Transverse colon (tissue), 4 donors: Measurements from ENCODE around the gene PADI4. TPM values are rescaled to one million over a fixed set of nuclear protein-coding genes. Genes with fewer than 3 reads are reported as not detected.

Source experiments
- DNase-seq: peaks from one replicate; pipeline ENCODE4 v3.0.0-alpha.2; 2019
- H3K27ac ChIP-seq, 4 donors: fragments of 200-600 bp; sonication (generic); 2 replicates each; pipeline ENCODE4 v1.5.1; 2016 to 2018; ENCODE audit warnings: inconsistent platforms in 4 of 4
- H3K27me3 ChIP-seq: fragments of 200-600 bp; sonication (generic); 2 replicates; pipeline ENCODE4 v1.5.1; 2017; ENCODE audit warnings: inconsistent platforms
- H3K36me3 ChIP-seq, 4 donors: fragments of 200-600 bp; sonication (generic); 2 replicates each; pipeline ENCODE4 v1.5.1; 2017 to 2019; ENCODE audit warnings: inconsistent platforms in 4 of 4
- H3K4me1 ChIP-seq, 4 donors: fragments of 200-600 bp; sonication (generic); 2 replicates each; pipeline ENCODE4 v1.5.1; 2017 to 2020; ENCODE audit warnings: inconsistent platforms in 4 of 4
- H3K4me3 ChIP-seq, 4 donors: fragments of 200-600 bp; sonication (generic); 1 replicate in 1 of 4; 2 replicates in 3 of 4; pipeline versions ENCODE4 v1.5.1 to v1.6.1; 2017 to 2019; ENCODE audit warnings: inconsistent platforms in 4 of 4
- H3K9me3 ChIP-seq, 2 donors: fragments of 200-600 bp; sonication (generic); 2 replicates each; pipeline ENCODE4 v1.5.1; 2017 to 2019; ENCODE audit warnings: inconsistent platforms in 2 of 2
- EP300 ChIP-seq: sonication (generic); formaldehyde crosslinking; IDR thresholded peaks from one replicate; pipeline ENCODE4 v1.6.1; 2017; ENCODE audit warnings: antibody characterized with exemption, low read depth
- POLR2A ChIP-seq: fragments of 450-650 bp; IDR thresholded peaks from one replicate; pipeline ENCODE4 v1.6.1; 2016; ENCODE audit warnings: antibody characterized with exemption, mild to moderate bottlenecking, moderate library complexity
- POLR2AphosphoS5 ChIP-seq, 3 donors: sonication (generic); formaldehyde crosslinking; IDR thresholded peaks; one replicate each; pipeline ENCODE4 v1.6.1; 2016; ENCODE audit warnings: antibody characterized with exemption in 3 of 3
- WGBS, 2 donors: methylation state at CpG; one replicate each; pipeline ENCODE4 v1.1.5; 2018; ENCODE audit warnings: low coverage in 1 of 2; 5-methylcytosine and 5-hydroxymethylcytosine counted together
- in situ Hi-C, 4 donors: fragments of 200-750 bp; cut with MboI; loops; one replicate each; pipeline versions ENCODE4 v1.15.0 to v1.15.1; 2017; ENCODE audit warnings: low sequenced_read_pairs in 3 of 4, low pct_ligation_motif_present in 1 of 4, low pct_unique_long_range_greater_than_20kb in 1 of 4
- intact Hi-C: fragments of 100-400 bp; cut with DNase I; formaldehyde crosslinking; loops from one replicate; pipeline ENCODE4 v1.15.1; 2023; ENCODE audit warnings: low total_unique reads
- total RNA-seq, 4 donors: library from RNA; depleted of rRNA; stranded (reverse); fragments of >200 nt; gene quantifications; one replicate each; pipeline ENCODE4 v1.1.0, GENCODE V29; 2016
- TF ChIP-seq, protein P1 (sequence below), 5 experiments: fragments of 200-600 bp in 3 of 5; fragments of 450-650 bp in 2 of 5; sonication (generic) in 3 of 5; IDR thresholded peaks; 1 replicate in 2 of 5; 2 replicates in 3 of 5; pipeline ENCODE4 v1.5.1; 2016 to 2017; ENCODE audit warnings: antibody characterized with exemption in 5 of 5, inconsistent platforms in 3 of 5, mild to moderate bottlenecking in 2 of 5, moderate library complexity in 1 of 5

PADI4 gene
- total RNA-seq, 4 donors from 2014 or later = not detected

DNA sequence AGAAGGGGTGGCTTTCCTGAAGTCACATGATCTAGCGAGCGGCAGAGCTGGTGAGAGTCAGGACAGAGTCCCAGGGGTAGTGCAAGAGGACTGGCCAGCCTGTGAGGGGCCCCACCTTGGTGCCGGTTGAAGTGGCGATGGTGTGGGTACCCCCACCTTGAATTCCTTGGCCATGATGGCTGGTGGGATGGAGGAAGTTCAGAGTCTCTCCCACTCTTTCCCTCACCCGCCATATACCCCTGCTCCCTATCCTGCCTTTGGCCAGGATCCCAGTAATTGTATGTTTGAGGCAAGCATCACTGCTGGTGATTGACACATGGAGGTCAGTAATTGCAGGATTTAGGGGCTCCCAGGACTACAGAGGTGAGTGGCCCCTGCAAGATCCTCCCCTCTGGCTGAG is 47.3 kb upstream of the PADI4 start:
- H3K36me3 ChIP-seq = no peaks in the 10 kb centered on the region
- DNase-seq = no peak
- WGBS, 2 donors = 93% methylated on average over 5 of the region's 5 CpGs; no CpG with 5 or more reads in 1 of the 2 donors
- TF ChIP-seq POLR2AphosphoS5 (IDR thresholded peaks at IDR 0.05) (no peak), EP300 (no peak), POLR2A (no peak)
- TF ChIP-seq, protein P1, sequence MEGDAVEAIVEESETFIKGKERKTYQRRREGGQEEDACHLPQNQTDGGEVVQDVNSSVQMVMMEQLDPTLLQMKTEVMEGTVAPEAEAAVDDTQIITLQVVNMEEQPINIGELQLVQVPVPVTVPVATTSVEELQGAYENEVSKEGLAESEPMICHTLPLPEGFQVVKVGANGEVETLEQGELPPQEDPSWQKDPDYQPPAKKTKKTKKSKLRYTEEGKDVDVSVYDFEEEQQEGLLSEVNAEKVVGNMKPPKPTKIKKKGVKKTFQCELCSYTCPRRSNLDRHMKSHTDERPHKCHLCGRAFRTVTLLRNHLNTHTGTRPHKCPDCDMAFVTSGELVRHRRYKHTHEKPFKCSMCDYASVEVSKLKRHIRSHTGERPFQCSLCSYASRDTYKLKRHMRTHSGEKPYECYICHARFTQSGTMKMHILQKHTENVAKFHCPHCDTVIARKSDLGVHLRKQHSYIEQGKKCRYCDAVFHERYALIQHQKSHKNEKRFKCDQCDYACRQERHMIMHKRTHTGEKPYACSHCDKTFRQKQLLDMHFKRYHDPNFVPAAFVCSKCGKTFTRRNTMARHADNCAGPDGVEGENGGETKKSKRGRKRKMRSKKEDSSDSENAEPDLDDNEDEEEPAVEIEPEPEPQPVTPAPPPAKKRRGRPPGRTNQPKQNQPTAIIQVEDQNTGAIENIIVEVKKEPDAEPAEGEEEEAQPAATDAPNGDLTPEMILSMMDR (IDR thresholded peaks at IDR 0.05) = no peak
- H3K27ac ChIP-seq = no peak overlapping the region
- H3K4me3 ChIP-seq = no peak overlapping the region
- H3K4me1 ChIP-seq = no peaks in the 10 kb centered on the region
- in situ Hi-C loops (no loop called here), intact Hi-C loops (no loop called here)
- no peaks in the 10 kb centered on the region for H3K27me3 ChIP-seq
- no peaks in the 10 kb centered on the region for H3K9me3 ChIP-seq

DNA sequence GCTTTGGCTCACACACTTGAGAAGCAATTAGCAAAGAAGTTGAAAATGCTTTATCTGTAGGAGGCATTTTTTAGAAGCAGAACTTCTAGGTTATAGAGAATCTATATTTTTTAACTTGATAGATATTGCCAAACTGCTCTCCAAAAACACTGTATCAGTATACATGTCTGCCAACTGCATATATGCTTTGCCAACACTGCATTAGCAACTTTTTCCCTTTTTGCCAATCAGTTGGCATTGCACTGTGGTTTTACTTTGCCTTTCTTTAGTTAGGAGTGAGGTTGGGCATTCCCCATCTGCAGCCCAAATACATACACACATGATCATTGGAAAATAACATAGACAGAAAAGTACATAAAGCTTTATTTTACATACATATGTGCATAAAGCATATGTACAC is 44.1 kb upstream of the PADI4 start:
- no peak overlapping the region for H3K27ac ChIP-seq
- no peak for DNase-seq
- in situ Hi-C loops = no loop called here
- H3K4me1 ChIP-seq = no peaks in the 10 kb centered on the region
- intact Hi-C loops = no loop called here
- H3K27me3 ChIP-seq = no peaks in the 10 kb centered on the region
- no peak overlapping the region for H3K4me3 ChIP-seq
- no peaks in the 10 kb centered on the region for H3K9me3 ChIP-seq
- TF ChIP-seq POLR2A (no peak), EP300 (no peak), POLR2AphosphoS5 (IDR thresholded peaks at IDR 0.05) (no peak)
- TF ChIP-seq, protein P1 (IDR thresholded peaks at IDR 0.05) = no peak
- H3K36me3 ChIP-seq = no peaks in the 10 kb centered on the region

DNA sequence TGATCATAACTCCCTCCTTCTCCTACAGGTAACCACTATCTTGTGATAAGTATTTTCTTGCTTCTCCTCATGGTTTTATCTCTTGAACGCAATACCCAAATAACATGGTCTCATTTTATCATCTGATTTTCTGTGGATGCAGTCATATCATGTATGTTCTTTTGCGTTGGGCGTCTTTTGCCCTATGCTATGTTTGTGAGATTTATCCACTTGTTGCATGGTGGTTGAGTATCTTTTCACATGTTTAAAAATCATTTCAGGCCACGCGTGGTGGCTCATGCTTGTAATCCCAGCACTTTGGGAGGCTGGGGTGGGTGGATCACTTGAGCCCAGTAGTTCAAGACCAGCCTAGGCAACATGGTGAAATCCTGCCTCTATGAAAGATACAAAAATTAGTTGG is 43.5 kb upstream of the PADI4 start:
- Histone ChIP-seq H3K27me3 (no peaks in the 10 kb centered on the region), H3K9me3 (no peaks in the 10 kb centered on the region), H3K36me3 (no peaks in the 10 kb centered on the region), H3K27ac (no peak overlapping the region), H3K4me1 (no peaks in the 10 kb centered on the region), H3K4me3 (no peak overlapping the region)
- no peak for DNase-seq
- 90 to 99% methylated on average over 3 to 5 of the region's 5 CpGs for WGBS, 2 donors
- TF ChIP-seq, protein P1 (IDR thresholded peaks at IDR 0.05) = no peak
- TF ChIP-seq POLR2A = no peak
- no peak for TF ChIP-seq POLR2AphosphoS5 (IDR thresholded peaks at IDR 0.05)
- TF ChIP-seq EP300 = no peak
- in situ Hi-C loops (no loop called here), intact Hi-C loops (no loop called here)

DNA sequence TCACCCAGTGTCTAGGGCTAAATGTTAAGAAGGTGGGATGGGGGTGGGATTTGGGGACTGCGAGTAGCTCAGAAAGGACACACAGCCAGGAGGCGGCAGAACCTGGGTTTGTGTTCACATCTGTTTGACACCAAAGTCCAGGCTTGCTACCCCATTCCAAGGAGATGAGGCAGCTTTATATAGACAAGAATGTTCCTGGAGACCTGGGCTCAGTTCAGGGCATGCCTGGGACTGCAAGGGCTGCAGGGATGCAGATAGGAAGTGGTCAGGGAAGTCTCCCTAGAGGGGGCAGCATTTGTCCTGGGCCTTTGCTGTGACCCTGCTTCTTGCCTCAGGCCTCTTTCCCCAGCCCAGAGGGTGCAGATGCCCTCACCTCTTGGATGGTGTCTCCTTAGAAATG is 42.8 kb upstream of the PADI4 start:
- in situ Hi-C loops (no loop called here), intact Hi-C loops (no loop called here)
- H3K27ac ChIP-seq = no peak overlapping the region
- TF ChIP-seq EP300 (no peak), POLR2A (no peak), POLR2AphosphoS5 (IDR thresholded peaks at IDR 0.05) (no peak)
- TF ChIP-seq, protein P1 (IDR thresholded peaks at IDR 0.05) = no peak
- no peak for DNase-seq
- no peaks in the 10 kb centered on the region for H3K36me3 ChIP-seq
- H3K4me3 ChIP-seq = no peak overlapping the region
- no peaks in the 10 kb centered on the region for H3K27me3 ChIP-seq
- H3K9me3 ChIP-seq = no peaks in the 10 kb centered on the region
- no peaks in the 10 kb centered on the region for H3K4me1 ChIP-seq
- WGBS, 2 donors = 58 to 100% methylated on average over 2 of the region's 2 CpGs
